Chondrocyte (in vitro differentiated cells): ENCODE results near the gene PTEN. TPM values are rescaled to one million over a fixed set of nuclear protein-coding genes. Genes with fewer than 3 reads are reported as not detected.
"Not testable (repeated sequence)": the region's sequence is repeated elsewhere in the genome, so short reads cannot be mapped to it uniquely, and the experiment has no call there.

ENCODE experiments used
- DNase-seq: peaks from one replicate; pipeline ENCODE4 v3.0.0; 2021; ENCODE audit warnings: mixed read lengths, low spot score
- H3K27ac Mint-ChIP-seq: one replicate; pipeline ENCODE4 v1.8.0; 2021; ENCODE audit warnings: mild to moderate bottlenecking, moderate library complexity, mixed read lengths; ENCODE audit not compliant: unreplicated experiment
- H3K27me3 Mint-ChIP-seq: 2 replicates; pipeline ENCODE4 v1.8.0; 2021; ENCODE audit warnings: low read depth, mixed read lengths
- H3K36me3 Mint-ChIP-seq: 2 replicates; pipeline ENCODE4 v1.8.0; 2021; ENCODE audit warnings: low read depth, mixed read lengths
- H3K4me1 Mint-ChIP-seq: 2 replicates; pipeline ENCODE4 v1.8.0; 2021; ENCODE audit warnings: low read depth, mild to moderate bottlenecking, mixed read lengths
- H3K4me3 Mint-ChIP-seq: one replicate; pipeline ENCODE4 v1.8.0; 2021; ENCODE audit warnings: mild to moderate bottlenecking, moderate library complexity, mixed read lengths; ENCODE audit not compliant: unreplicated experiment
- H3K9me3 Mint-ChIP-seq: 2 replicates; pipeline ENCODE4 v1.8.0; 2021; ENCODE audit warnings: low read depth, mixed read lengths
- total RNA-seq: library from RNA; stranded (reverse); gene quantifications from 3 replicates; pipeline ENCODE4 v1.2.1, GENCODE V29; 2021
- TF ChIP-seq, protein P1 (sequence below): fragments of 200-600 bp; sonication (generic); IDR thresholded peaks from 2 replicates; pipeline ENCODE4 v1.5.0; 2021; ENCODE audit warnings: antibody characterized with exemption, mild to moderate bottlenecking, moderate library complexity

PTEN gene
- total RNA-seq, 1 donor from 2014 or later, result 85.4 TPM

DNA sequence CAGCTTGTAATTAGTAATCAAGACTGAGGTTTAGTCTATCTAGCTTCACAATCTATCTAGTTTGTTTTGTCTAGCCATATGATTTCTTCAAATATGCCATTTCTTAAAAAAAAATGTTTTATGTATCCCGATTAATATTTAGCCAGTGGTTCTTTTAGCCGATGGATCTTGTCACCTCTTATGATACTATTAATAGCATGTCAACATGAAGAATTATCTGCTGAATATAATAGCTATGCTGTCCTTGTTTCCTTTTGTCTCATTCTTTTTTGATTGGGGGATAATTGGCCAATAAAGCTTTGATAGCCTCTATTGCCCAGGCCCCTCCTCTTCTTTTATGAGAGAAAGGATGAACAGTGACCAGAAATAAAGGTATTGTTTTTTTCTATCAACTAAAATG lies 32.8 kb downstream of the PTEN start:
- Mint-ChIP-seq H3K4me3 (no peak overlapping the region), H3K27ac (peak overlapping the region; percentile 36), H3K27me3 (no peaks in the 10 kb centered on the region), H3K4me1 (peaks cover 59% of the 10 kb centered on the region), H3K36me3 (peaks cover 7% of the 10 kb centered on the region), H3K9me3 (peaks cover 8% of the 10 kb centered on the region)
- no peak for DNase-seq
- TF ChIP-seq, protein P1, sequence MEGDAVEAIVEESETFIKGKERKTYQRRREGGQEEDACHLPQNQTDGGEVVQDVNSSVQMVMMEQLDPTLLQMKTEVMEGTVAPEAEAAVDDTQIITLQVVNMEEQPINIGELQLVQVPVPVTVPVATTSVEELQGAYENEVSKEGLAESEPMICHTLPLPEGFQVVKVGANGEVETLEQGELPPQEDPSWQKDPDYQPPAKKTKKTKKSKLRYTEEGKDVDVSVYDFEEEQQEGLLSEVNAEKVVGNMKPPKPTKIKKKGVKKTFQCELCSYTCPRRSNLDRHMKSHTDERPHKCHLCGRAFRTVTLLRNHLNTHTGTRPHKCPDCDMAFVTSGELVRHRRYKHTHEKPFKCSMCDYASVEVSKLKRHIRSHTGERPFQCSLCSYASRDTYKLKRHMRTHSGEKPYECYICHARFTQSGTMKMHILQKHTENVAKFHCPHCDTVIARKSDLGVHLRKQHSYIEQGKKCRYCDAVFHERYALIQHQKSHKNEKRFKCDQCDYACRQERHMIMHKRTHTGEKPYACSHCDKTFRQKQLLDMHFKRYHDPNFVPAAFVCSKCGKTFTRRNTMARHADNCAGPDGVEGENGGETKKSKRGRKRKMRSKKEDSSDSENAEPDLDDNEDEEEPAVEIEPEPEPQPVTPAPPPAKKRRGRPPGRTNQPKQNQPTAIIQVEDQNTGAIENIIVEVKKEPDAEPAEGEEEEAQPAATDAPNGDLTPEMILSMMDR, result no peak

DNA sequence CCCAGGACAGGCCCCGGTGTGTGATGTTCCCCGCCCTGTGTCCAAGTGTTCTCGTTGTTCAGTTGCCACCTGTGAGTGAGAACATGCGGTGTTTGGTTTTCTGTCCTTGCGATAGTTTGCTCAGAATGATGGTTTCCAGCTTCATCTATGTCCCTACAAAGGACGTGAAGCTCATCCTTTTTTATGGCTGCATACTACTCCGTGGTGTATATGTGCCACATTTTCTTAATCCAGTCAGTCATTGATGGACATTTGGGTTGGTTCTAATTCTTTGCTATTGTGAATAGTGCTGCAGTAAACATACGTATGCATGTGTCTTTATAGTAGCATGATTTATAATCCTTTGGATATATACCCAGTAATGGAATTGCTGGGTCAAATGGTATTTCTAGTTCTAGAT lies 34.5 kb downstream of the PTEN start:
- Mint-ChIP-seq H3K36me3 (peaks cover 17% of the 10 kb centered on the region), H3K9me3 (peaks cover 13% of the 10 kb centered on the region), H3K4me1 (peaks cover 54% of the 10 kb centered on the region)
- H3K27me3 Mint-ChIP-seq, DNase-seq, H3K27ac Mint-ChIP-seq, H3K4me3 Mint-ChIP-seq: not testable (repeated sequence)

DNA sequence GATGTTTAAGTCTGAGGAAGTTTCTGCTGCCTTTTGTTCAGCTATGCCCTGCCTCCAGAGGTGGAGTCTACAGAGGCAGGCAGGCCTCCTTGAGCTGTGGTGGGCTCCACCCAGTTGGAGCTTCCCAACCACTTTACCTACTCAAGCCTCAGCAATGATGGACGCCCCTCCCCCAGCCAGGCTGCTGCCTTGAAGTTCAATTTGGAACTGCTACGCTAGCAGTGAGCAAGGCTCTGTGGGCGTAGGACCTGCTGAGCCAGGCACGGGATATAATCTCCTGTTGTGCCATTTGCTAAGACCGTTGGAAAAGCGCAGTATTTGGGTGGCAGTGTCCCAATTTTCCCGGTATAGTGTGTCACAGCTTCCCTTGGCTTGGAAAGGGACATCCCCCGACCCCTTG lies 40.0 kb downstream of the PTEN start:
- H3K9me3 Mint-ChIP-seq, result peaks cover 17% of the 10 kb centered on the region

DNA sequence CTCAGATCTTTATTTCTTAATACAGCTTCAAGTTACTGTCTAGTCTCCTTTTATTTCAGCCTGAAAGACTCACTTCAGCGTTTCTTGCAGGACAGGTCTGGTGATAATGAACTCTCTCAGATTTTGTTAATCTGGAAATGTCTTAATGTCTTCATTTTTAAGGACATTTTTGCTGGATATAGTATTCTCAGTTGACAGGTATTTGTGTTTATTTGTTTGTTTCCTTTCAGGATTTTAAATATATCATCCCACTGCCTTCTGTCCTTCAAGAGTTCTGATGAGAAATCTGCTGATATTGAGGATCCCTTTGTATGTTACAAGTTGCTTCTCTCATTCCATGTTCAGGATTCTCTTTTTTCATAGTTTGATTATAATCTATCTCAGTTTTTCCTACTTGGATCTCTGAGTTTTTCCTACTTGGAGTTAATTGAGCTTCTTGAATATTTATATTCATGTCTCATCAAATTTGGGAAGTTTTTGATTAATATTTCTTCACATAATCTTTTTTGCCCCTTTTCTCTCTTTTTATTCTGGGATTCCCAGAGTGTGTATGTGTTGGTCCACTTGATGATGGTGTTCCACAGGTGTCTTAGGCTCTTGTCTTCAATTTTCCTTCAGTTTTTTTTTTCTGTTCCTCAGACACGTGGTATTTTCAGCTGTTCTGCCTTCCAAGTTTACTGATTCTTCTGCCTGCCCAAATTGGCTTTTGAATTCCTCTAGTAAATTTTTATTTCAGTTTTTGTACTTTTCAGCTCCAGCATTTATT lies 49.9 kb downstream of the PTEN start:
- H3K36me3 Mint-ChIP-seq, result peaks cover 25% of the 10 kb centered on the region
- DNase-seq, result no peak
- H3K9me3 Mint-ChIP-seq, result peaks cover 21% of the 10 kb centered on the region
- peaks cover 32% of the 10 kb centered on the region for H3K4me1 Mint-ChIP-seq
- TF ChIP-seq, protein P1, result no peak
- no peak overlapping the region for H3K4me3 Mint-ChIP-seq
- H3K27me3 Mint-ChIP-seq, result no peaks in the 10 kb centered on the region
- H3K27ac Mint-ChIP-seq, result no peak overlapping the region

More for the DNA sequence above, 40.0 kb downstream of the PTEN start:
- H3K4me1 Mint-ChIP-seq, result peaks cover 28% of the 10 kb centered on the region
- H3K27ac Mint-ChIP-seq, DNase-seq, H3K27me3 Mint-ChIP-seq, H3K4me3 Mint-ChIP-seq: not testable (repeated sequence)
- peaks cover 27% of the 10 kb centered on the region for H3K36me3 Mint-ChIP-seq

DNA sequence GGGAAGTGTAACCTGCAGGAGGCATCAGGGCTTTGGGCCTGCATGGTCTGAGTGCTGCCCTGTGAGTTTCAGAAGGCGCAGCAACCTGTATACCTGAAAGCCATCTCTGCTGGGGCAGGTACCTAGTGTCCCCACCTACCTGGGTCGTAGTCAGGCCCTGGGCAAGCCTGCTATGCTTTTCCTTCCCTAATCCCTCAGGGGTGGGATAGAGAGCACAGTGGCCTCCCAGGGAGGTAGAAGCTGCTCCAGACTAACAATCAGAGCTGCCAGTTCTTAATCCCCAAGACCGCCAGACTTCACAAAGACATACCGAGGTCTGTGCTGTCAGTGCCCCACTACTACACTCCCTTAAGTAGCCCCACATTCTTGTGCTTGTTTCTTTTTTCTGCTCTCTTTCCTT lies 52.0 kb downstream of the PTEN start:
- Mint-ChIP-seq H3K9me3 (peaks cover 21% of the 10 kb centered on the region), H3K27me3 (no peaks in the 10 kb centered on the region), H3K27ac (no peak overlapping the region), H3K4me1 (peaks cover 32% of the 10 kb centered on the region), H3K36me3 (peaks cover 21% of the 10 kb centered on the region), H3K4me3 (no peak overlapping the region)
- DNase-seq, result no peak
- TF ChIP-seq, protein P1, result no peak

DNA sequence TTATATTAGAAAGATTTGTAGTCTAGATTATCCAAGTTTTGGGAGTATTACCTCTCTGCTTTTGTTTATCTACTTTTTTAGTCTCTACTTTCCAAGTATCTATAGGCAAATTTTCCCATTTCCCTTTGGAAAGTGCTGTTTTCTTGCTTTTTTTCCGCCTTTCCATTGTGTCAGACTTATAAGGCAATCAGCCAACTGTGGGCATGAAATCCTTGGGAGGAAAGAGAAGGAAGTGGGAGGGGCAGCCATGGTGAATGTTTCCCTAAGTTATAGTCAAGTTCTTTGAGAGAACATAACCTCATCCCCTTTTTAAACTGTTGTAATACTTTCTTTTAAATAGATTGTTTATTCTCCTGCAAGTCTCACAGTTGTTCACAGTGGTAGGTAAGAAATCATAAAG lies 52.6 kb downstream of the PTEN start:
- Mint-ChIP-seq H3K4me3 (no peak overlapping the region), H3K27me3 (no peaks in the 10 kb centered on the region), H3K4me1 (peaks cover 32% of the 10 kb centered on the region), H3K9me3 (peaks cover 21% of the 10 kb centered on the region), H3K36me3 (peaks cover 21% of the 10 kb centered on the region), H3K27ac (peak overlapping the region; percentile 60)
- TF ChIP-seq, protein P1, result no peak
- DNase-seq, result no peak
